DOHH2 (cell line): ENCODE measurements around the gene DCAF4L1.

Experiments used
- H3F3A ChIP-seq: fragments of 200-600 bp; sonication (generic), shearing (Covaris generic); 2 replicates; pipeline ENCODE4 v1.6.0; 2016; ENCODE audit warnings: antibody characterized with exemption, mild to moderate bottlenecking; ENCODE audit not compliant: control insufficient read depth, insufficient read depth
- H3K27ac ChIP-seq: fragments of 200-600 bp; sonication (generic); 2 replicates; pipeline ENCODE4 v1.5.1; 2014; ENCODE audit warnings: low read depth, mild to moderate bottlenecking, low read length, moderate library complexity
- H3K27me3 ChIP-seq: fragments of 200-600 bp; sonication (generic); 2 replicates; pipeline ENCODE4 v1.6.1; 2014; ENCODE audit warnings: mild to moderate bottlenecking, low read length, mixed read lengths; ENCODE audit not compliant: control insufficient read depth
- H3K36me3 ChIP-seq: fragments of 200-600 bp; sonication (generic); 2 replicates; pipeline ENCODE4 v1.6.1; 2014; ENCODE audit warnings: mild to moderate bottlenecking, low read length, moderate library complexity, mixed read lengths; ENCODE audit not compliant: control insufficient read depth
- H3K4me1 ChIP-seq: fragments of 200-600 bp; sonication (generic); 2 replicates; pipeline ENCODE4 v1.6.1; 2014; ENCODE audit warnings: mild to moderate bottlenecking, low read length, mixed read lengths; ENCODE audit not compliant: control insufficient read depth
- H3K4me2 ChIP-seq: fragments of 200-600 bp; sonication (generic); 2 replicates; pipeline ENCODE4 v1.6.0; 2014; ENCODE audit warnings: mild to moderate bottlenecking, low read length, moderate library complexity
- H3K4me3 ChIP-seq: fragments of 200-600 bp; sonication (generic); 2 replicates; pipeline ENCODE4 v1.5.1; 2014; ENCODE audit warnings: mild to moderate bottlenecking, low read length, mixed read lengths
- H3K79me2 ChIP-seq: fragments of 200-600 bp; sonication (generic); 2 replicates; pipeline ENCODE4 v1.6.1; 2014; ENCODE audit warnings: mild to moderate bottlenecking, low read length, mixed read lengths; ENCODE audit not compliant: control insufficient read depth
- H3K9me2 ChIP-seq: fragments of 200-600 bp; sonication (generic); replicated peaks from 2 replicates; pipeline ENCODE4 v1.6.1; 2014; ENCODE audit warnings: mild to moderate bottlenecking, low read length, mixed read lengths; ENCODE audit not compliant: control insufficient read depth
- H3K9me3 ChIP-seq: fragments of 200-600 bp; sonication (generic); 2 replicates; pipeline ENCODE4 v1.6.1; 2014; ENCODE audit warnings: antibody characterized with exemption, low read length, mixed read lengths; ENCODE audit not compliant: control insufficient read depth, insufficient read depth
- H4K20me1 ChIP-seq: fragments of 200-600 bp; sonication (generic); 2 replicates; pipeline ENCODE4 v1.6.0; 2014; ENCODE audit warnings: low read depth, mild to moderate bottlenecking, antibody characterized with exemption, low read length, moderate library complexity; ENCODE audit not compliant: control insufficient read depth, insufficient read depth
- EZH2phosphoT487 ChIP-seq: fragments of 200-600 bp; sonication (generic); IDR thresholded peaks from 2 replicates; pipeline ENCODE4 v1.6.1; 2017; ENCODE audit warnings: borderline replicate concordance, mild to moderate bottlenecking, antibody characterized with exemption, low read length, moderate library complexity, mixed read lengths
- TF ChIP-seq, protein P1 (sequence below): fragments of 200-600 bp; sonication (generic); IDR thresholded peaks from one replicate; pipeline ENCODE4 v1.5.1; 2014; ENCODE audit warnings: antibody characterized with exemption, mild to moderate bottlenecking, low read depth, low read length; ENCODE audit not compliant: poor library complexity, severe bottlenecking

The DCAF4L1 gene

DNA sequence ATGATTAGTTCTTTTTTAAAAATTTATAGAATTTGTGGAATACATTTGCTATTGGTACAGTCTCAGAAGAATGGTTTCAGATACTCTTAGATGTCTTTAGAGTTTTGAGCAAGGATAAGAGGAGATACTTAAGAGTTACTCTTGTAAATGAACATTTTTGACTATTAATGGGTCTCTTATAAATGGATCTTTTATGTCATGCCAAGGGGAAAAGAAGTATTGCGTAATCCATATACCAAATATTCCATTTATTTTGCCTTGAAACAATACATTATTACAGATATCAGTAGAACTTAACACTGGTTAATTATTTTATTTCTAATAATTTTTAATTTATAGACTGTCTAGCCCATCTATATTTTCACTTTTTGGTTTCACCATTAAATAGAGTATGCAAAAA, 17.2 kb upstream of the DCAF4L1 start:
- Histone ChIP-seq H4K20me1 (no peaks in the 10 kb centered on the region), H3K9me2 (no peaks in the 10 kb centered on the region), H3K36me3 (no peaks in the 10 kb centered on the region), H3K27ac (no peak overlapping the region), H3K4me3 (no peak overlapping the region), H3K79me2 (no peaks in the 10 kb centered on the region), H3F3A (peaks cover 12% of the 10 kb centered on the region; the same call in 1 of the 2 replicates), H3K27me3 (no peaks in the 10 kb centered on the region), H3K9me3 (peaks cover 5% of the 10 kb centered on the region; the same call in 1 of the 2 replicates), H3K4me1 (no peaks in the 10 kb centered on the region), H3K4me2 (no peak overlapping the region)
- no peak for TF ChIP-seq EZH2phosphoT487
- TF ChIP-seq, protein P1, sequence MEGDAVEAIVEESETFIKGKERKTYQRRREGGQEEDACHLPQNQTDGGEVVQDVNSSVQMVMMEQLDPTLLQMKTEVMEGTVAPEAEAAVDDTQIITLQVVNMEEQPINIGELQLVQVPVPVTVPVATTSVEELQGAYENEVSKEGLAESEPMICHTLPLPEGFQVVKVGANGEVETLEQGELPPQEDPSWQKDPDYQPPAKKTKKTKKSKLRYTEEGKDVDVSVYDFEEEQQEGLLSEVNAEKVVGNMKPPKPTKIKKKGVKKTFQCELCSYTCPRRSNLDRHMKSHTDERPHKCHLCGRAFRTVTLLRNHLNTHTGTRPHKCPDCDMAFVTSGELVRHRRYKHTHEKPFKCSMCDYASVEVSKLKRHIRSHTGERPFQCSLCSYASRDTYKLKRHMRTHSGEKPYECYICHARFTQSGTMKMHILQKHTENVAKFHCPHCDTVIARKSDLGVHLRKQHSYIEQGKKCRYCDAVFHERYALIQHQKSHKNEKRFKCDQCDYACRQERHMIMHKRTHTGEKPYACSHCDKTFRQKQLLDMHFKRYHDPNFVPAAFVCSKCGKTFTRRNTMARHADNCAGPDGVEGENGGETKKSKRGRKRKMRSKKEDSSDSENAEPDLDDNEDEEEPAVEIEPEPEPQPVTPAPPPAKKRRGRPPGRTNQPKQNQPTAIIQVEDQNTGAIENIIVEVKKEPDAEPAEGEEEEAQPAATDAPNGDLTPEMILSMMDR: no peak

DNA sequence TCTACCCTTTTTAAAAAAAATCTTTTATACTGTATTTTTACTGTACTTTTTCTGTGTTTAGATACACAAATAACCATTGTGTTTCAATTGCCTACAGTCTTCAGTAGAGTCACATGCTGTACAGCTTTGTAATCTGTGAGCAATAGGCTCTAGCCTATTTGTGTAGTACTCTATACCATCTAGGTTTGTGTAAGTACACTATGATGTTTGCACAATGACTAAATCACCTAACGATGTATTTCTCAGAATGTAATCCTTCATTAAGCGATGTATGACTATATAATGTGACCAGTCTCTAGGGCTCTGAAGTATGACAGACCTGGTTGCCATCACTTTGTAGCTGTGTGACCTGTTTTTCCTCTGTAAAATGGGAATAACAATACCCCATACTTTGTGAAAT, 14.2 kb upstream of the DCAF4L1 start:
- H3K9me3 ChIP-seq: peaks cover 5% of the 10 kb centered on the region; the same call in 1 of the 2 replicates
- H3K79me2 ChIP-seq: no peaks in the 10 kb centered on the region
- H3K27me3 ChIP-seq: no peaks in the 10 kb centered on the region
- no peaks in the 10 kb centered on the region for H4K20me1 ChIP-seq
- H3K4me2 ChIP-seq: no peak overlapping the region
- H3K4me3 ChIP-seq: no peak overlapping the region
- no peak for TF ChIP-seq EZH2phosphoT487
- TF ChIP-seq, protein P1: no peak
- no peaks in the 10 kb centered on the region for H3K36me3 ChIP-seq
- H3K4me1 ChIP-seq: no peaks in the 10 kb centered on the region
- no peak overlapping the region for H3K27ac ChIP-seq
- peaks cover 5% of the 10 kb centered on the region; the same call in 1 of the 2 replicates for H3F3A ChIP-seq
- H3K9me2 ChIP-seq: no peaks in the 10 kb centered on the region

DNA sequence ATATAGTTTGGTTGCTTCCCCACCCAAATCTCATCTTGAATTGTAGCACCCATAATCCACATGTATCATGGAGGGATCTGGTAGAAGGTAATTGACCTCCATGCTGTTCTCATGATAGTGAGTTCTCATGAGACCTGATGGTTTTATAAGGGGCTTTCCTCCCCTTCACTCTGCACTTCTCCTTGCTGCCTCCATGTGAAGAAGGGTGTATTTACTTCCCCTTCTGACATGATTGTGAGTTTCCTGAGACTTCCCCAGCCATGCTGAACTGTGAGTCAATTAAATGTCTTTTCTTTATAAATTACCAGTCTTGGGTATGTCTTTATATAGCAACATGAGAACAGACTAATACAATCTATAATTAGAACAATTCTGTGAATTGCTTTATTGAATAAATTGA, 11.9 kb upstream of the DCAF4L1 start:
- no peak for TF ChIP-seq EZH2phosphoT487
- TF ChIP-seq, protein P1: no peak
- Histone ChIP-seq H3F3A (no peaks in the 10 kb centered on the region), H3K79me2 (no peaks in the 10 kb centered on the region), H3K4me1 (no peaks in the 10 kb centered on the region), H3K4me3 (no peak overlapping the region), H4K20me1 (no peaks in the 10 kb centered on the region), H3K27me3 (no peaks in the 10 kb centered on the region), H3K4me2 (no peak overlapping the region), H3K9me2 (no peaks in the 10 kb centered on the region), H3K36me3 (no peaks in the 10 kb centered on the region), H3K9me3 (peaks cover 5% of the 10 kb centered on the region; the same call in 1 of the 2 replicates), H3K27ac (no peak overlapping the region)
